ENCODE measurements around the gene FCMR.

DNA sequence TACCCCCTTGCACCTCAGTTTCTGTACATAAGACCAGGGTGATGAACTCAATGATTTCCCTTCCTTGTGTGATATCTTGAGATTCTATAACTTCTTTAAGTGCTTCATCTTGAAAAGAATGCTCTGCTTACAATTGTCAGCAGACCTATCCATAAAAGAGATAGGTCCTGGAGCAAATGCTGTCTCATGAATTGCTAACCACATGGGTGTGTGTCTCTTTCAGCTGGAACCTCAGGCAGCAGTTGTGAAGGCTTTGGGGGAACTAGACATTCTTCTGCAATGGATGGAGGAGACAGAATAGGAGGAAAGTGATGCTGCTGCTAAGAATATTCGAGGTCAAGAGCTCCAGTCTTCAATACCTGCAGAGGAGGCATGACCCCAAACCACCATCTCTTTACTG lies 53.5 kb downstream of the FCMR start:
- TF ChIP-seq, protein P1, sequence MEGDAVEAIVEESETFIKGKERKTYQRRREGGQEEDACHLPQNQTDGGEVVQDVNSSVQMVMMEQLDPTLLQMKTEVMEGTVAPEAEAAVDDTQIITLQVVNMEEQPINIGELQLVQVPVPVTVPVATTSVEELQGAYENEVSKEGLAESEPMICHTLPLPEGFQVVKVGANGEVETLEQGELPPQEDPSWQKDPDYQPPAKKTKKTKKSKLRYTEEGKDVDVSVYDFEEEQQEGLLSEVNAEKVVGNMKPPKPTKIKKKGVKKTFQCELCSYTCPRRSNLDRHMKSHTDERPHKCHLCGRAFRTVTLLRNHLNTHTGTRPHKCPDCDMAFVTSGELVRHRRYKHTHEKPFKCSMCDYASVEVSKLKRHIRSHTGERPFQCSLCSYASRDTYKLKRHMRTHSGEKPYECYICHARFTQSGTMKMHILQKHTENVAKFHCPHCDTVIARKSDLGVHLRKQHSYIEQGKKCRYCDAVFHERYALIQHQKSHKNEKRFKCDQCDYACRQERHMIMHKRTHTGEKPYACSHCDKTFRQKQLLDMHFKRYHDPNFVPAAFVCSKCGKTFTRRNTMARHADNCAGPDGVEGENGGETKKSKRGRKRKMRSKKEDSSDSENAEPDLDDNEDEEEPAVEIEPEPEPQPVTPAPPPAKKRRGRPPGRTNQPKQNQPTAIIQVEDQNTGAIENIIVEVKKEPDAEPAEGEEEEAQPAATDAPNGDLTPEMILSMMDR (IDR thresholded peaks at IDR 0.05), result no peak
- TF ChIP-seq EP300 (IDR thresholded peaks at IDR 0.05) (no peak), POLR2A (IDR thresholded peaks at IDR 0.05) (no peak)

Measured in tibial nerve (tissue), 4 donors.